Suprapubic skin (tissue), 4 donors: ENCODE measurements around the gene CEP95. TPM values are rescaled to one million over a fixed set of nuclear protein-coding genes. Genes with fewer than 3 reads are reported as not detected.

Source experiments
- DNase-seq, 2 donors: peaks; one replicate each; pipeline ENCODE4 v3.0.0-alpha.2; 2019; ENCODE audit warnings: low spot score in 2 of 2
- H3K27ac ChIP-seq: fragments of 200-600 bp; sonication (generic); one replicate; pipeline ENCODE4 v1.5.1; 2019
- H3K27me3 ChIP-seq: fragments of 200-600 bp; sonication (generic); one replicate; pipeline ENCODE4 v1.5.1; 2019
- H3K36me3 ChIP-seq: fragments of 200-600 bp; sonication (generic); one replicate; pipeline ENCODE4 v1.5.1; 2019
- H3K4me1 ChIP-seq: fragments of 200-600 bp; sonication (generic); one replicate; pipeline ENCODE4 v1.5.1; 2019
- H3K4me3 ChIP-seq: fragments of 200-600 bp; sonication (generic); one replicate; pipeline ENCODE4 v1.5.1; 2019; ENCODE audit warnings: mild to moderate bottlenecking
- H3K9me3 ChIP-seq: fragments of 200-600 bp; sonication (generic); one replicate; pipeline ENCODE4 v1.5.1; 2019
- CTCF ChIP-seq, 2 donors: fragments of 200-600 bp in 1 of 2; fragments of 450-650 bp in 1 of 2; sonication (generic) in 1 of 2; IDR thresholded peaks; one replicate each; pipeline ENCODE4 v1.5.1; 2016 to 2019; ENCODE audit warnings: antibody characterized with exemption in 2 of 2, mild to moderate bottlenecking in 1 of 2, moderate library complexity in 1 of 2
- EP300 ChIP-seq: sonication (generic); formaldehyde crosslinking; IDR thresholded peaks from one replicate; pipeline ENCODE4 v1.6.1; 2017; ENCODE audit warnings: antibody characterized with exemption
- POLR2A ChIP-seq, 2 donors: fragments of 450-650 bp; IDR thresholded peaks; one replicate each; pipeline ENCODE4 v1.6.1; 2017; ENCODE audit warnings: antibody characterized with exemption in 2 of 2, mild to moderate bottlenecking in 2 of 2, moderate library complexity in 2 of 2
- POLR2AphosphoS5 ChIP-seq, 3 donors: sonication (generic); formaldehyde crosslinking; IDR thresholded peaks; one replicate each; pipeline ENCODE4 v1.6.1; 2017; ENCODE audit warnings: antibody characterized with exemption in 3 of 3
- WGBS: methylation state at CpG from one replicate; pipeline ENCODE4 v1.1.5; 2018; 5-methylcytosine and 5-hydroxymethylcytosine counted together
- total RNA-seq, 4 donors: library from RNA; depleted of rRNA; stranded (reverse); fragments of >200 nt; gene quantifications; one replicate each; pipeline ENCODE4 v1.1.0, GENCODE V29; 2016

The CEP95 gene
- total RNA-seq, 4 donors from 2014 or later = 46.8 to 200 (median 61.5) TPM

GRCh38 chr17:64496786-64497564 is 9.8 kb upstream of the CEP95 start, which contains the start of gene POLG2:
TSS of gene POLG2 (minus strand) at chr17:64497054. CDS start at chr17:64496968, 86 bp downstream.
- DNase-seq = peak; percentile 96 to 97
- under 1% methylated on average over 48 of the region's 50 CpGs for WGBS
- no peaks in the 10 kb centered on the region for H3K9me3 ChIP-seq
- H3K4me1 ChIP-seq = peaks cover 73% of the 10 kb centered on the region
- no peaks in the 10 kb centered on the region for H3K27me3 ChIP-seq
- peak in 1 of 2 donors; percentile 30 for TF ChIP-seq CTCF (IDR thresholded peaks at IDR 0.05)
- TF ChIP-seq EP300 = no peak
- TF ChIP-seq POLR2AphosphoS5 (IDR thresholded peaks at IDR 0.05) = peak in 2 of 3 donors; percentile 85 to 96
- TF ChIP-seq POLR2A (IDR thresholded peaks at IDR 0.05) = peak in 1 of 2 donors; percentile 12
- H3K4me3 ChIP-seq = peak within 1 kb of the TSS; percentile 80
- H3K27ac ChIP-seq = peak within 1 kb of the TSS; percentile 71
- peaks cover 42% of the 10 kb centered on the region for H3K36me3 ChIP-seq

DNA sequence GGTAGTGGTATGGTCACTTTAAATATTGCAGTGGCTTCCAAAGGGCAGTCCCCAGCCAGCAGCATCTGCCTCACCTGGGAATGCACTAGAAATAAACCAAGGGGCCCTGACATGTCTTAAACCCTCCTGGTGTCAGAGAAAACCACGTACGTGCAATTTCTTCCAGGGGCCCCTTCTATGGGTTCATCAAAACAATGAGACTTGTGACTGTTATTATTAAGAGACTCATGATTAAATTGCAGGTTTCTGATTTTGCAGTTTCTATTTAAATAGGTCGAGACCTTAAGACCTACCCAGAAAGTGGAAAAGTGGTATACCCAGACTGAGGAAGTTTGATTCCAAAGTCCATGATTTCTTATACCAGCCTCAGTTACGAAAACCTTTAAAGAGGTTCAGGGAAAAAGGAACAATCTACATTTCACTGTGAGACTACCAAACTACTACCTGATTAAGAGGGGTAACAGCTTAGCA is 9.2 kb upstream of the CEP95 start:
- H3K4me3 ChIP-seq = peak overlapping the region; percentile 80
- no peaks in the 10 kb centered on the region for H3K27me3 ChIP-seq
- no peaks in the 10 kb centered on the region for H3K9me3 ChIP-seq
- DNase-seq = no peak
- WGBS = 56% methylated on average over 4 of the region's 4 CpGs
- H3K4me1 ChIP-seq = peaks cover 79% of the 10 kb centered on the region
- peaks cover 44% of the 10 kb centered on the region for H3K36me3 ChIP-seq
- no peak for TF ChIP-seq POLR2A (IDR thresholded peaks at IDR 0.05)
- TF ChIP-seq EP300 = no peak
- peak overlapping the region; percentile 71 for H3K27ac ChIP-seq

DNA sequence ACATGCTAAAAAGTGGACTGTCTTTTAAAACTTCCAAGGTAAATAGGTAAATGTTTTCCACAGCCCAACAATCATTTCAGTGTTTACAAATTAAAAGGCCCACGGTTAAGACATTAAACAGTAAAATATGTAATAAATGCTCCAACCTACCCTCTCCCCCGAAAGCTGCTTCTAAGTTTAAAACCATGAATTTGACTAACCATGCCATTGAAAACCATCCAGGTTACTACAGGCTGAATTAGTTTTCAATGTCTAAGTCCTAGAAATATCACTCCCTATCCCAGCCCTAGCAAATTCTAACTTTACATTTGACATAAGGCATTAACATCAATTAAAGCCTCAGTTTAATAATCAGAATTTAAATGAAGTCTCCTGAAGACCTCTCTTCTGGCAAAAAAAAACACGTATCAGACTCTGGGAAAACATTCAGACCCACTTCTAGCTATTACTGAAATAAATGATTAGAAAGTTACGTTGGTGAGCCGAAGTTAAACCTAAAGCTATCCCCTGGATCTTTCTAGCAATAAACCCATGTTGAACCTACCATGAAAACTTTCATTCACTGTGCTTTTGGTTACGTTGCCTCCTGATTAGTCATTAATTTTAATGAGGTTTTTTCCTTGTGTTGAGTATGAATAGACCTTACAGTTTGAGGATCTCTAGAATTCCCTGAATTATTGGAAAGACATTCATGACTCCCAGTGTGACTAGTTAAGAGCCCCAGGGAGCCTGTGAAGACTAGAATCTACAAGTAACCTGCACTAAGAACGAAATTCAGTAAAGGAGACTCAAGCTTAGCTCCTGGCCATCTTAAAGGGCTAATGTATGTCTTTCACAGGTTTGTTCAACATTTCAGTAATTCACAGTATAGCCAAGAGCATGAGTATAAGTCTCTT is 8.2 kb upstream of the CEP95 start:
- Histone ChIP-seq H3K36me3 (peaks cover 53% of the 10 kb centered on the region), H3K9me3 (no peaks in the 10 kb centered on the region), H3K27me3 (no peaks in the 10 kb centered on the region), H3K27ac (no peak overlapping the region), H3K4me1 (peaks cover 89% of the 10 kb centered on the region), H3K4me3 (no peak overlapping the region)
- TF ChIP-seq CTCF (IDR thresholded peaks at IDR 0.05) (no peak), POLR2A (IDR thresholded peaks at IDR 0.05) (no peak), EP300 (no peak), POLR2AphosphoS5 (IDR thresholded peaks at IDR 0.05) (no peak)
- no peak for DNase-seq
- WGBS = 71% methylated on average over 7 of the region's 7 CpGs

DNA sequence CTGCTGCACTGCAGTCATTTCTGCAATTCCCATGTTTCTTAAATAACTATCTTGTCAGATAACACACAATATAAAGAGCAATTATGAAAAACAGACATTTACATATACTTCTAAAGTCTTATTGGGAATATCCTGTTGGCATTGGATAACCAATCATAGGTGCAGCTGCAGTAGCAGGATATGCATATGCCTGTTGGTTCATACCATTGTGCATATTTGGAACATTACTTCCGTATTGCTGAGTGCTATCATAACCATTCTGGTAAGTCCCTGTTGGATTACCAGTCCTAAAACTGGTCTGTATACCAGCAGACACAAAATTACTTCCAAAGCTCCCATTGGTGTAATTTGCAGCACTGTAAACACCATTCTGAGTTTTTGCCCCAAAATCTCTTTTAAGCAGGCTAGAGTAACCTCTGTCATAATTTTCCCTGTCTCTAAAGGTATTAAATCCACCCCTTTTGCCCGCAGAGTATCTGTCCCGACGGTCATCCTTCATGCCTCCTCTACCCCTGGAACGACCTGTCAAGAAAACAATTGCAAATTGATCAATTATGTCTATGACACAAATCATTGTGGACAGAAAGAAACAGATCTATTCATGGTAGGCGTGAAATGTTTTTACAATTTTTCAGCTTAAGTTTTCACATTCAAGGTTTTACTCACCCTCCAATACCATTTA is 6.8 kb upstream of the CEP95 start:
- H3K4me3 ChIP-seq = no peak overlapping the region
- WGBS = 85% methylated on average over 6 of the region's 6 CpGs
- H3K27ac ChIP-seq = no peak overlapping the region
- no peak for DNase-seq
- H3K36me3 ChIP-seq = peaks cover 64% of the 10 kb centered on the region
- TF ChIP-seq EP300 (no peak), POLR2A (IDR thresholded peaks at IDR 0.05) (no peak), CTCF (IDR thresholded peaks at IDR 0.05) (no peak), POLR2AphosphoS5 (IDR thresholded peaks at IDR 0.05) (no peak)
- H3K9me3 ChIP-seq = no peaks in the 10 kb centered on the region
- peaks cover 90% of the 10 kb centered on the region for H3K4me1 ChIP-seq
- no peaks in the 10 kb centered on the region for H3K27me3 ChIP-seq

DNA sequence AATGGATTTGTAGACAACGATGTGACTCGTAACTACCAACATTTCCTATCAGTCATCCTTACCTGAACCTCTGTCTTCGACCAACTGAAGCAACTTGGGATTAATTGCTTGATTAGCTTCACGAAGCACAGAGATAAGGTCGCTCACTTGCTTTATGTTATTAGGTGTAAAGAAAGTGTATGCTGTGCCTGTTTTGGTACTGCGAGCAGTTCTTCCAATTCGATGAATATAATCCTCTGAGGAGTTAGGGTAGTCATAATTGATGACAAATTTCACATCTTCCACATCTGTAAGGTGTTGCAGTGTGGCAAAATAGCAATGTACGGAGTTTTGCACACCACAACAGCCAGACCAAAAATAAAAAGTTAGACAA is 6.3 kb upstream of the CEP95 start:
- 87% methylated on average over 8 of the region's 8 CpGs for WGBS
- no peaks in the 10 kb centered on the region for H3K9me3 ChIP-seq
- no peak overlapping the region for H3K27ac ChIP-seq
- peaks cover 84% of the 10 kb centered on the region for H3K4me1 ChIP-seq
- TF ChIP-seq POLR2AphosphoS5 (IDR thresholded peaks at IDR 0.05) = peak in 1 of 3 donors; percentile 25
- TF ChIP-seq POLR2A (IDR thresholded peaks at IDR 0.05) = no peak
- no peak overlapping the region for H3K4me3 ChIP-seq
- no peaks in the 10 kb centered on the region for H3K27me3 ChIP-seq
- H3K36me3 ChIP-seq = peaks cover 64% of the 10 kb centered on the region
- no peak for DNase-seq
